Sigmoid colon (tissue), 7 donors: ENCODE measurements around the gene PIP4K2A. TPM values are rescaled to one million over a fixed set of nuclear protein-coding genes. Genes with fewer than 3 reads are reported as not detected.

Experiments used
- DNase-seq: peaks from one replicate; pipeline ENCODE4 v3.0.0-alpha.2; 2019
- H3K27ac ChIP-seq, 4 donors: fragments of 200-600 bp; sonication (generic); one replicate each; pipeline ENCODE4 v1.5.1; 2016 to 2019; ENCODE audit warnings: mild to moderate bottlenecking in 1 of 4
- H3K27me3 ChIP-seq, 3 donors: fragments of 200-600 bp; sonication (generic); one replicate each; pipeline ENCODE4 v1.5.1; 2019; ENCODE audit warnings: mild to moderate bottlenecking in 1 of 3
- H3K36me3 ChIP-seq, 4 donors: fragments of 200-600 bp; sonication (generic); one replicate each; pipeline ENCODE4 v1.5.1; 2016 to 2019
- H3K4me1 ChIP-seq, 4 donors: fragments of 200-600 bp; sonication (generic); one replicate each; pipeline ENCODE4 v1.5.1; 2017 to 2019
- H3K4me3 ChIP-seq, 4 donors: fragments of 200-600 bp; sonication (generic); one replicate each; pipeline ENCODE4 v1.5.1; 2017 to 2019; ENCODE audit warnings: mild to moderate bottlenecking in 2 of 4, moderate library complexity in 1 of 4
- H3K9me3 ChIP-seq, 4 donors: fragments of 200-600 bp in 3 of 4; sonication (generic) in 3 of 4; one replicate each; pipeline versions ENCODE4 v1.5.1 to v1.6.1; 2013 to 2019
- EP300 ChIP-seq, 4 donors: sonication (generic); formaldehyde crosslinking; IDR thresholded peaks; one replicate each; pipeline ENCODE4 v1.6.1; 2017; ENCODE audit warnings: antibody characterized with exemption in 4 of 4
- POLR2A ChIP-seq, 2 donors: fragments of 450-650 bp; IDR thresholded peaks; one replicate each; pipeline ENCODE4 v1.6.1; 2016; ENCODE audit warnings: antibody characterized with exemption in 2 of 2, mild to moderate bottlenecking in 2 of 2, moderate library complexity in 2 of 2
- POLR2AphosphoS5 ChIP-seq, 4 donors: sonication (generic); formaldehyde crosslinking; IDR thresholded peaks; one replicate each; pipeline ENCODE4 v1.6.1; 2017; ENCODE audit warnings: antibody characterized with exemption in 4 of 4
- WGBS, 2 donors: extraction: QIAGEN DNeasy Blood & Tissue Kit; methylation state at CpG; one replicate each; pipeline ENCODE4 v1.1.7; 2013; 5-methylcytosine and 5-hydroxymethylcytosine counted together
- intact Hi-C: fragments of 100-400 bp; cut with DNase I; formaldehyde crosslinking; loops from one replicate; pipeline ENCODE4 v1.15.1; 2023
- polyA plus RNA-seq, 3 donors: library from polyadenylated mRNA; stranded (reverse); fragments of 200-250 nt; gene quantifications; one replicate each; pipeline ENCODE4 v1.2.3, GENCODE V29; 2013
- total RNA-seq, 4 donors: library from RNA; depleted of rRNA; stranded (reverse); fragments of >200 nt; gene quantifications; one replicate each; pipeline ENCODE4 v1.1.0, GENCODE V29; 2016
- TF ChIP-seq, protein P1 (sequence below), 4 experiments: fragments of 450-650 bp in 3 of 4; fragments of 200-600 bp in 1 of 4; IDR thresholded peaks; one replicate each; pipeline ENCODE4 v1.5.1; 2016 to 2019; ENCODE audit warnings: antibody characterized with exemption in 4 of 4, mild to moderate bottlenecking in 3 of 4, moderate library complexity in 2 of 4
- donor health status: healthy with polysubstance abuse.
- donor health status: Bipolar disorder and iron deficiency.
- donor health status: healthy.

PIP4K2A gene
- total and polyA plus RNA-seq, 7 donors, result 7.2 to 23.2 (median 17.8) TPM

DNA sequence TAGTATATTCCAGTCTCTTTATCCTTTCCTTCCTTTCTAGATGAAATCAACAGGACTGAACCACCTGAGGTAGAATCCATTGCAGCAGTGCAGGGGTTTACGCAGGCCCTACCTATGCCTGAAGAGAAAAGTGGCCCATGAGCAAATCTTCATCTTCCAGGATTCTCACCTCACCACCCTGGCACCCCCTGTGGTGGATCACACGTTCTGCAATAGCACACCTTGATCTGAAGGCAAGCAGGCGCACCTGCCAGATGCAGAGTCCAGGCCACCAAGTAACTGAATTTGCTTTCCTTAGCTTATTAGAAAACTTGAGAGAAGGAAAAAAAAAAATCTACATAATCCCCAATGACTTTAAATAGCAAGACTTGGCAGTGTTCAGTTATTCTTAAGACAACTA lies 121.4 kb downstream of the PIP4K2A start:
- TF ChIP-seq, protein P1, sequence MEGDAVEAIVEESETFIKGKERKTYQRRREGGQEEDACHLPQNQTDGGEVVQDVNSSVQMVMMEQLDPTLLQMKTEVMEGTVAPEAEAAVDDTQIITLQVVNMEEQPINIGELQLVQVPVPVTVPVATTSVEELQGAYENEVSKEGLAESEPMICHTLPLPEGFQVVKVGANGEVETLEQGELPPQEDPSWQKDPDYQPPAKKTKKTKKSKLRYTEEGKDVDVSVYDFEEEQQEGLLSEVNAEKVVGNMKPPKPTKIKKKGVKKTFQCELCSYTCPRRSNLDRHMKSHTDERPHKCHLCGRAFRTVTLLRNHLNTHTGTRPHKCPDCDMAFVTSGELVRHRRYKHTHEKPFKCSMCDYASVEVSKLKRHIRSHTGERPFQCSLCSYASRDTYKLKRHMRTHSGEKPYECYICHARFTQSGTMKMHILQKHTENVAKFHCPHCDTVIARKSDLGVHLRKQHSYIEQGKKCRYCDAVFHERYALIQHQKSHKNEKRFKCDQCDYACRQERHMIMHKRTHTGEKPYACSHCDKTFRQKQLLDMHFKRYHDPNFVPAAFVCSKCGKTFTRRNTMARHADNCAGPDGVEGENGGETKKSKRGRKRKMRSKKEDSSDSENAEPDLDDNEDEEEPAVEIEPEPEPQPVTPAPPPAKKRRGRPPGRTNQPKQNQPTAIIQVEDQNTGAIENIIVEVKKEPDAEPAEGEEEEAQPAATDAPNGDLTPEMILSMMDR (IDR thresholded peaks at IDR 0.05), result no peak
- Histone ChIP-seq H3K27me3 (no peaks in the 10 kb centered on the region), H3K4me3 (no peak overlapping the region), H3K9me3 (no peaks in the 10 kb centered on the region), H3K27ac (no peak overlapping the region), H3K4me1 (no peaks in the 10 kb centered on the region), H3K36me3 (peaks cover 0 to 30% (median 10%) of the 10 kb centered on the region in 4 donors)
- intact Hi-C loops, result no loop called here
- 90% methylated on average over 3 of the region's 3 CpGs for WGBS, 2 donors
- no peak for DNase-seq

DNA sequence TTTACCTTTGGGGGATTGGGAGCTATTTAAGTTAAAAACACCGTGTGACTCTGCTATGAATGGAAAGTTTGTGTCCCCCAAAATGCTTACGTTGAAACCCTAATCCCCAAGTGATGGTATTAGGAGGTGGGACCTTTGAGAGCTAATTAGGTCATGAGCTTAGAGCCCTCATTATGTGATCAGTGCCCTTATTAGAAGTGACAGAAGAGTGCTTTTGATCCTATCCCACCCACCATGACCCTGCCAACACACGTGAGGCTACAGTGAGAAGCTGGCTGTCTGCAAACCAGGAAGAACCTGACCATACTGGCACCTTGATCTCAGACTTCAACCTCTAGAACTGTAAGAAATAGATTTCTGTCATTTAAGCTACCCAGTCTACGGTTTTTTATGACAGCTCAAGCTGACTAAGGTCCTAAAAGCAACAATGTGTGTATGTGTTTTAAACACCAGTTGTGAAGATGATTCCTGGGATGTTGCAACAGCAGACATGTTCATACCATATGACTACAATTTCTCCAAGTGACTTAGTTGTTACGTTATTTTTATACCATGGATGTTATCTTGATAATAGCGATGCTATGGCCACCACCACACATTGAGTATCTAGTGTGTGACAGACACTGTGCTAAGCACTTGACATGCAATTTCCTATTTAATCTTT lies 124.4 kb downstream of the PIP4K2A start:
- Histone ChIP-seq H3K4me1 (no peaks in the 10 kb centered on the region), H3K27me3 (no peaks in the 10 kb centered on the region), H3K27ac (no peak overlapping the region), H3K36me3 (peaks cover 0 to 32% (median 12%) of the 10 kb centered on the region in 4 donors), H3K4me3 (no peak overlapping the region), H3K9me3 (no peaks in the 10 kb centered on the region)
- 76 to 80% methylated on average over 6 of the region's 6 CpGs for WGBS, 2 donors
- intact Hi-C loops, result no loop called here
- no peak for TF ChIP-seq POLR2A (IDR thresholded peaks at IDR 0.05)
- TF ChIP-seq, protein P1 (IDR thresholded peaks at IDR 0.05), result no peak
- no peak for TF ChIP-seq EP300 (IDR thresholded peaks at IDR 0.05)
- no peak for TF ChIP-seq POLR2AphosphoS5 (IDR thresholded peaks at IDR 0.05)
- DNase-seq, result no peak

DNA sequence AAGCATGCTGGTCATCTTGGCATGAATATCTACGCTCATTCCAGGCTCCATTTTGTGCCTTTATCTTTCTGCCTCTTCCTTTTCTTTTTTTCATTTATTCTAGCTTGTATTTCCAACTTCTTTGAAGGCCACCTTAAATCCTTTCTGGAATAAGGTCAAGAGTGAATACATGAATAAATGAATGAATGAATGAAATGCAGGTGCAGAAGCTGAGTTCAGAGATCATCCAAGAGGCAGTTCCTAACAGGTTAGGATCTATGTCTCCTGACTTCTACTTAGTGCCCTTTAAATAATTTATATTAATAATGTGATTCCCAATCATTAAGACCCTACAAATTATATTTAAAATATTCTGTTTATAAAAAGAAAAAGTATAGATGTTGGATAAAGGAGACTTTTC lies 125.9 kb downstream of the PIP4K2A start:
- H3K27me3 ChIP-seq, result no peaks in the 10 kb centered on the region
- TF ChIP-seq POLR2AphosphoS5 (IDR thresholded peaks at IDR 0.05) (no peak), EP300 (IDR thresholded peaks at IDR 0.05) (no peak), POLR2A (IDR thresholded peaks at IDR 0.05) (no peak)
- TF ChIP-seq, protein P1 (IDR thresholded peaks at IDR 0.05), result no peak
- no peaks in the 10 kb centered on the region for H3K9me3 ChIP-seq
- H3K27ac ChIP-seq, result no peak overlapping the region
- peaks cover 0 to 32% (median 12%) of the 10 kb centered on the region in 4 donors for H3K36me3 ChIP-seq
- no peak overlapping the region for H3K4me3 ChIP-seq
- H3K4me1 ChIP-seq, result no peaks in the 10 kb centered on the region
- no peak for DNase-seq
- 94 to 100% methylated on average over 1 of the region's 1 CpG for WGBS, 2 donors
- intact Hi-C loops, result no loop called here

DNA sequence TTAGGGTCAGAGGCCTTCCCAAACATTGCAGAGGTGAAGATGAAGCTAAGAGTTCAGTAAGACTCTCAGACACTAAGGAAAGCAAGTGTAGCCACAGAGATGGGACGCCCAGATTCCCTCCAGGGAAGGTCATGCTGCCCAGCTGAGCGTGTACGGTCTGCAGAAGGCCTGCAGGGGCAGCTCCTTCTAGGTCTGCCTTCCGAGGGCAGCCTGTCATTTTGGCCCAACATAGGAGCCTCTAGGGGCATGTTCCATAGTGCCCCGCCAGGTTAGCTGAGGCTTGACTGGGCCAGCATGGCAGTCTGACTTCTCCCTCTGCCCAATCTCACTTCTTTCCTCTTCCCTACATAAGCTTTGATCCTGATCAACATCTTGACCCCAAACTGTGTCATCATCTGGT lies 130.7 kb downstream of the PIP4K2A start:
- no peak for DNase-seq

More for the DNA sequence above, 130.7 kb downstream of the PIP4K2A start:
- Histone ChIP-seq H3K9me3 (no peaks in the 10 kb centered on the region), H3K36me3 (peaks cover 0 to 16% (median 4%) of the 10 kb centered on the region in 4 donors), H3K27ac (no peak overlapping the region), H3K4me1 (no peaks in the 10 kb centered on the region), H3K4me3 (no peak overlapping the region), H3K27me3 (no peaks in the 10 kb centered on the region)
- 90 to 96% methylated on average over 5 of the region's 5 CpGs for WGBS, 2 donors
- intact Hi-C loops, result no loop called here
- TF ChIP-seq, protein P1 (IDR thresholded peaks at IDR 0.05), result no peak
- TF ChIP-seq POLR2A (IDR thresholded peaks at IDR 0.05) (no peak), POLR2AphosphoS5 (IDR thresholded peaks at IDR 0.05) (no peak), EP300 (IDR thresholded peaks at IDR 0.05) (no peak)
